Measurements from ENCODE around the gene CDHR2.

The CDHR2 gene

GRCh38 chr5:176609724-176610434 is 60.7 kb downstream of the CDHR2 start, which contains the start of gene GPRIN1:
Gene GPRIN1, minus strand, starts transcription at chr5:176610156. Its CDS starts 10,322 bp downstream, at chr5:176599834.
- DNase-seq (ENCODE audit: insufficient read length, low spot score) (peak; percentile 97), FAIRE-seq (peak; percentile 96)
- TF ChIP-seq POLR2A (IDR thresholded peaks at IDR 0.05; ENCODE audit: low read depth, low read length) (no peak), SPI1 (IDR thresholded peaks at IDR 0.05; ENCODE audit: low read depth, low read length) (no peak), PAX5 (IDR thresholded peaks at IDR 0.05; ENCODE audit: insufficient read depth, low read length, severe bottlenecking) (no peak), TAF1 (IDR thresholded peaks at IDR 0.05; ENCODE audit: low read depth, low read length) (no peak), POLR2AphosphoS5 (IDR thresholded peaks at IDR 0.05; ENCODE audit: low read depth, low read length) (no peak), POU2F2 (IDR thresholded peaks at IDR 0.05; ENCODE audit: low read depth, low read length) (no peak)

GRCh38 chr5:176610435-176610773 is 61.3 kb downstream of the CDHR2 start:
- TF ChIP-seq PAX5 (IDR thresholded peaks at IDR 0.05; ENCODE audit: insufficient read depth, low read length, severe bottlenecking): no peak
- no peak for TF ChIP-seq TAF1 (IDR thresholded peaks at IDR 0.05; ENCODE audit: low read depth, low read length)
- no peak for TF ChIP-seq POLR2AphosphoS5 (IDR thresholded peaks at IDR 0.05; ENCODE audit: low read depth, low read length)
- TF ChIP-seq POLR2A (IDR thresholded peaks at IDR 0.05; ENCODE audit: low read depth, low read length): no peak
- no peak for TF ChIP-seq SPI1 (IDR thresholded peaks at IDR 0.05; ENCODE audit: low read depth, low read length)
- TF ChIP-seq POU2F2 (IDR thresholded peaks at IDR 0.05; ENCODE audit: low read depth, low read length): no peak
- no peak for DNase-seq (ENCODE audit: insufficient read length, low spot score)
- FAIRE-seq: no peak

- FAIRE-seq: peak; percentile 50
- TF ChIP-seq POLR2A (IDR thresholded peaks at IDR 0.05; ENCODE audit: low read depth, low read length) (no peak), POU2F2 (IDR thresholded peaks at IDR 0.05; ENCODE audit: low read depth, low read length) (no peak), PAX5 (IDR thresholded peaks at IDR 0.05; ENCODE audit: insufficient read depth, low read length, severe bottlenecking) (no peak), TAF1 (IDR thresholded peaks at IDR 0.05; ENCODE audit: low read depth, low read length) (no peak), SPI1 (IDR thresholded peaks at IDR 0.05; ENCODE audit: low read depth, low read length) (no peak), POLR2AphosphoS5 (IDR thresholded peaks at IDR 0.05; ENCODE audit: low read depth, low read length) (no peak)
- no peak for DNase-seq (ENCODE audit: insufficient read length, low spot score)
Observed at GRCh38 chr5:176611435-176611834, 62.3 kb downstream of the CDHR2 start.

GRCh38 chr5:176612008-176612407 is 62.9 kb downstream of the CDHR2 start:
- no peak for TF ChIP-seq PAX5 (IDR thresholded peaks at IDR 0.05; ENCODE audit: insufficient read depth, low read length, severe bottlenecking)
- no peak for TF ChIP-seq SPI1 (IDR thresholded peaks at IDR 0.05; ENCODE audit: low read depth, low read length)
- TF ChIP-seq POU2F2 (IDR thresholded peaks at IDR 0.05; ENCODE audit: low read depth, low read length): no peak
- TF ChIP-seq POLR2A (IDR thresholded peaks at IDR 0.05; ENCODE audit: low read depth, low read length): no peak
- TF ChIP-seq POLR2AphosphoS5 (IDR thresholded peaks at IDR 0.05; ENCODE audit: low read depth, low read length): no peak
- TF ChIP-seq TAF1 (IDR thresholded peaks at IDR 0.05; ENCODE audit: low read depth, low read length): no peak
- no peak for DNase-seq (ENCODE audit: insufficient read length, low spot score)
- no peak for FAIRE-seq

- DNase-seq (ENCODE audit: insufficient read length, low spot score) (no peak), FAIRE-seq (no peak)
- TF ChIP-seq TAF1 (IDR thresholded peaks at IDR 0.05; ENCODE audit: low read depth, low read length): no peak
- TF ChIP-seq POLR2AphosphoS5 (IDR thresholded peaks at IDR 0.05; ENCODE audit: low read depth, low read length): no peak
- no peak for TF ChIP-seq SPI1 (IDR thresholded peaks at IDR 0.05; ENCODE audit: low read depth, low read length)
- no peak for TF ChIP-seq PAX5 (IDR thresholded peaks at IDR 0.05; ENCODE audit: insufficient read depth, low read length, severe bottlenecking)
- no peak for TF ChIP-seq POLR2A (IDR thresholded peaks at IDR 0.05; ENCODE audit: low read depth, low read length)
- TF ChIP-seq POU2F2 (IDR thresholded peaks at IDR 0.05; ENCODE audit: low read depth, low read length): no peak
Observed at GRCh38 chr5:176612855-176613254, 63.7 kb downstream of the CDHR2 start.

GRCh38 chr5:176614805-176615478 is 65.8 kb downstream of the CDHR2 start:
- FAIRE-seq (no peak), DNase-seq (ENCODE audit: insufficient read length, low spot score) (no peak)
- TF ChIP-seq SPI1 (IDR thresholded peaks at IDR 0.05; ENCODE audit: low read depth, low read length): no peak
- TF ChIP-seq POLR2AphosphoS5 (IDR thresholded peaks at IDR 0.05; ENCODE audit: low read depth, low read length): no peak
- TF ChIP-seq POU2F2 (IDR thresholded peaks at IDR 0.05; ENCODE audit: low read depth, low read length): no peak
- TF ChIP-seq POLR2A (IDR thresholded peaks at IDR 0.05; ENCODE audit: low read depth, low read length): no peak
- no peak for TF ChIP-seq PAX5 (IDR thresholded peaks at IDR 0.05; ENCODE audit: insufficient read depth, low read length, severe bottlenecking)
- TF ChIP-seq TAF1 (IDR thresholded peaks at IDR 0.05; ENCODE audit: low read depth, low read length): no peak

GRCh38 chr5:176616511-176616910 is 67.4 kb downstream of the CDHR2 start:
- TF ChIP-seq TAF1 (IDR thresholded peaks at IDR 0.05; ENCODE audit: low read depth, low read length): no peak
- TF ChIP-seq POU2F2 (IDR thresholded peaks at IDR 0.05; ENCODE audit: low read depth, low read length): no peak
- TF ChIP-seq POLR2AphosphoS5 (IDR thresholded peaks at IDR 0.05; ENCODE audit: low read depth, low read length): no peak
- TF ChIP-seq PAX5 (IDR thresholded peaks at IDR 0.05; ENCODE audit: insufficient read depth, low read length, severe bottlenecking): no peak
- TF ChIP-seq SPI1 (IDR thresholded peaks at IDR 0.05; ENCODE audit: low read depth, low read length): no peak
- no peak for TF ChIP-seq POLR2A (IDR thresholded peaks at IDR 0.05; ENCODE audit: low read depth, low read length)
- no peak for DNase-seq (ENCODE audit: insufficient read length, low spot score)
- no peak for FAIRE-seq

GRCh38 chr5:176618783-176619182 is 69.6 kb downstream of the CDHR2 start:
- no peak for TF ChIP-seq POLR2A (IDR thresholded peaks at IDR 0.05; ENCODE audit: low read depth, low read length)
- no peak for DNase-seq (ENCODE audit: insufficient read length, low spot score)
- FAIRE-seq: no peak

- no peak for TF ChIP-seq POLR2AphosphoS5 (IDR thresholded peaks at IDR 0.05; ENCODE audit: low read depth, low read length)
- no peak for TF ChIP-seq POU2F2 (IDR thresholded peaks at IDR 0.05; ENCODE audit: low read depth, low read length)
- no peak for TF ChIP-seq PAX5 (IDR thresholded peaks at IDR 0.05; ENCODE audit: insufficient read depth, low read length, severe bottlenecking)
- TF ChIP-seq SPI1 (IDR thresholded peaks at IDR 0.05; ENCODE audit: low read depth, low read length): no peak
- TF ChIP-seq POLR2A (IDR thresholded peaks at IDR 0.05; ENCODE audit: low read depth, low read length): no peak
- no peak for TF ChIP-seq TAF1 (IDR thresholded peaks at IDR 0.05; ENCODE audit: low read depth, low read length)
- DNase-seq (ENCODE audit: insufficient read length, low spot score): peak; percentile 68
- no peak for FAIRE-seq
Observed at GRCh38 chr5:176619203-176619568, 70.0 kb downstream of the CDHR2 start.

Data from GM12891 (cell line).